Stromal cell of bone marrow (primary cell): ENCODE measurements around the gene GNAT3.

Experiments
- DNase-seq: peaks from one replicate; pipeline ENCODE4 v3.0.0-alpha.2; 2012; ENCODE audit warnings: low read depth

Gene GNAT3

DNA sequence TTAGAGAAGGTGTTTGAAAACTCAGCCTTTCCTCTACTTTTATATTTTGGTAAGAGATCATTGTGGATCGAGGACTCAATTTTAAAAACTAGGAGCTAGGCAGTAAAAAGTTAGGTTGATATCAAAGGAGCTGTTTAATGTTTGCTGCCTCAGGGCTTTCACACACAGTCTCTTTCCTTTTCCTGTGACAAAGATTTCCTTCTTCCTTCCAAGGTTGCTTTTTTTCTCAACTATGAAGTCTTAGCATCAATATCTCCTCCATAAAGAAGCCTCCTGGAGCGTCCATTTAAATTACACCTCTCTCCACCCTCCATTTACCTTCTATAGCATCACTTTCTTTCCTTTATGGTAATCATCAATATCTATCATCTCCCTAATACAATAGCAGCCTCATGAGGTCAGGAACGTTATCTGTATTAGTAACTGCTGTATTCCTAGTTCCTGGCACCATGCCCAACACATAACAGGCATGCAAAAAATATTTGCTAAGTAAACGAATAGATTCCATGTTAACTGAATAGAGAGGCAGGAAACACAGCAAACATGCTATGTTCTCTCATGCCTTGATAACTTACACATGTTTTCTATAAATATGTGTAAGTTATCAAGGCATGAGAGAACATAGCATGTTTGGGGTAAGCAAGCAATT lies 48.5 kb downstream of the GNAT3 start:
- DNase-seq = no peak

- no peak for DNase-seq
Observed at GRCh38 chr7:80460857-80461256, 51.0 kb downstream of the GNAT3 start.

DNA sequence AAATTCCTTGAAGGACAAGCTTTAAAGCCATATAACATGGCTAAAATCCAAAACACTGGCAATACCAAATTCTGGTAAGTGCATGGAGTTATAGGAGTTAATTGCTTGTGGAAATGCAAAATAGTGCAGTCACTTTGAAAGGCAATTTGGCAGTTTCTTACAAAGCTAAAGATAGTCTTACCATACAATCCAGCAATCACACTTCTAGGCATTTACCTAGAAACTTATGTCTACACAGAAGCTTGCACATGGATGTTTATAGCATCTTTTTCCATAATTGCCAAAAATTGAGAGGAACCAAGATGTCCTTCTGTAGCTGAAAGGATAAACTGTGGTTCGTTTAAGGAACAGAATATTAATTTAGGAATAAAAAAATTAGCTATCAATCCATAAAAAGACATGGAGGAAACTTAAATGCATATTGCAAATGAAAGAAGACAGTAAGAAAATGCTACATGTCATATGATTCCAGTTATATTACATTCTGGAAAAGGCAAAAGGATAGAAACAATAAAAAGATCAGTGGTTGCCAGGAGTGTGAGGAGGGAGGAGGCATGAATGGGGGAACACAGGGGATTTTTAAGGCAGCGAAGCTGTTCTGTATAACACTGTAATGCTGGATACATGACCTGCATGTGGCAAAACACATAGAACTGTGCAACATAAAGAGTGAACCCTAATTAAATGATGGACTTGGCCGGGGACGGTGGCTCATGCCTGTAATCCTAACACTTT lies 51.9 kb downstream of the GNAT3 start:
- no peak for DNase-seq

GRCh38 chr7:80458822-80459725 lies 52.8 kb downstream of the GNAT3 start:
- DNase-seq = no peak

GRCh38 chr7:80453699-80454340 lies 58.0 kb downstream of the GNAT3 start:
- DNase-seq = no peak

GRCh38 chr7:80450621-80451308 lies 61.1 kb downstream of the GNAT3 start:
- DNase-seq = no peak

- DNase-seq = no peak
Observed at GRCh38 chr7:80449836-80450235, 62.0 kb downstream of the GNAT3 start.

GRCh38 chr7:80445351-80445750 lies 66.5 kb downstream of the GNAT3 start:
- no peak for DNase-seq

- DNase-seq = no peak
Observed at GRCh38 chr7:80444811-80445210, 67.1 kb downstream of the GNAT3 start.

DNA sequence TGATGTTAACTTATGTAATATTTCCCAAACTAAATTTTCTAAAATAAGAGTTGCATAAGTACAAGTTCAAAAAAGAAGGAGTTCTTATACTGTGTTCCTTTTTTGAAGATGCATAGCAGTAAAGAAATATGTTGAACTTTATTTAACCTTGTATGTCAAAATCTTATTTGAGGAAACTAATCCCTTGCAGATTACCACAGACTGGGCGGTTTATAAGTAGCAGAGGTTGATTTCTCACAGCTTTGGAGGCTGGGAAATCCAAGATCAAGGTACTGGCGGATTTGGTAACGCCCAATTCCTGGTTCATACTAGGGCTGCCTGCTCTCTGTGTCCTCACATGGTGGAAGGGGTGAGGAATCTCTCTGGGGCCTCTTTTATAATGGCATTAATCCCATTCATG lies 68.5 kb downstream of the GNAT3 start:
- no peak for DNase-seq

- peak; percentile 74 for DNase-seq
Observed at GRCh38 chr7:80440883-80441282, 71.0 kb downstream of the GNAT3 start.

GRCh38 chr7:80439894-80440821 lies 71.7 kb downstream of the GNAT3 start:
- peak; percentile 93 for DNase-seq

DNA sequence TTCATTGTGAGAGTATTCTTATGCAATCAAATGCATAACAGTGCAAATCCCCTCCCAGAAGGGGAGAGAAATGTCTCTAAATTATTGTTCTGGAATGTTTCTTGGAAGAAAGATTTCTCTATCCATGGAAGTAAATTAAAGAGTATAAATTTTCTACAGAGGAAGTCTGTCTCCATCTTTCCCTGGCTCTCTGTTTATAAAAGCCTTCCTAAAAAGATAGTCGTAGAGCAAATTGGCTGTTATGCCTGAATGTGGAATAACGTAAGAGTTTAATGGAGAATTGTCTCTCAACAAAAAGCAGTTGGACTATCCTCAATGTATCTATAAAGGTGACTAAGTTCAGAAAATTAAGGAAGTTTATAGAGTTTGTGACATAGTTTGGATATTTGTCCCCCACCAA lies 76.3 kb downstream of the GNAT3 start:
- no peak for DNase-seq

GRCh38 chr7:80434047-80434446 lies 77.8 kb downstream of the GNAT3 start:
- no peak for DNase-seq

GRCh38 chr7:80432166-80432565 lies 79.7 kb downstream of the GNAT3 start:
- no peak for DNase-seq

DNA sequence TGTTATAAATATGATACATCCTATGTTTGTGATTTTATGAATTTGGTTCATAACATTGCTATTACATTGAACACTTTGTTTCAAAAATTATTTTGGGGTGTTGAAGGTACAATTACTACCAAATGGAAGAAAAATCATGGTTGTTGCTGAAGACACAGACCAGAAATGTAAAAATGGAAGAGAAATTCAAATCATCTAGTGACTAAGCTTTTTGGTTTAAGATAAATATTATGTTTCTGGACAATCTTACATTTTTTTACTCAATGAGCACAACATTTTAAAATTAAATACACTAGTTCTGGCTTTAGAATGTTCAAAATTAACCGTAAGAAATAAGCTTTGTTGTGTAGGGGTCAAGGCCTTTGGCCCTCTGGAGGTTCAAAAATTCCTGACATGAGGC lies 82.7 kb downstream of the GNAT3 start:
- DNase-seq = no peak

DNA sequence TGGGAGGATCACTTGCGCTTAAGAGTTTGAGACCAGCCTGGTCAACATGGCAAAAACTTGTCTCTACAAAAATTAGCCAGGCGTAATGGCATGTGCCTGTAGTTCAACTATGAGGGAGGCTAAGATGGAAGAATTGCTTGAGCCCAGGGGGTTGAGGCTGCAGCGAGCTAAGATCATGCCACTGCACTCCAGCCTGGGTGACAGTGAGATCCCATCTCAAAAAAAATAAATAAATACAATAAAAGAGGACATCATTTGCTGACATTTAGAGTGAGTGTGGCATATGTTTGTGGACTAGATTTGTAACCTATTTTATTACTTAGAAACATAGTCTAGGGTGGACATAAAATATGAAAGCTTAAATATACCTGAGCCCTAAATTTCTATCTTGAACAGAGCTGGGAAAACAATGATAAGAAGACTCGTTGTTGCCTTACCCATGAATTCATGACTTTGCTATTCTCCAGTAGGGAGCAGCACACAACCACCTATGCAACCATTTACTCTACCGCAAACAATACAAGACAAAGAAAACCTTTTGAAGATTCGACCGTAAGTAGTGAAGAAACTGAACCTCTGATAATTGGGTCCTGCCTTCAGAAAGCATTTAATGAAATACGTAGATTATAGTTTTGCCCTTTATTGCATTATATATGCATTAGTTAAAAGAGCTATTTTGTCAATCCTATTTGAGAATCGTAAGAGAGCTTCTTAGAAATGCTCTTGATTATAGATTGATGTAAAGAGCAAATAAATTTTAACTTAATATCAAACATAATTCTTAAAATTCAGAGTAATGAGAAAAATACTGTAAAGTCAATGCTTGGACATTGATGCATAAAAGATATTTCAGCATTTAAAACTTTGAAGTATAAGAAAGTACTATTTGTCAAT lies 83.5 kb downstream of the GNAT3 start:
- peak; percentile 60 for DNase-seq

GRCh38 chr7:80427218-80427617 lies 84.6 kb downstream of the GNAT3 start:
- DNase-seq = no peak

GRCh38 chr7:80420876-80421275 lies 91.0 kb downstream of the GNAT3 start:
- no peak for DNase-seq
